Bone marrow (tissue), 2 donors: ENCODE results near the gene KIF13A.

Experiments
- DNase-seq, 2 donors: peaks; one replicate each; lab custom pipeline; 2025; lab: John Stamatoyannopoulos, UW

KIF13A gene

GRCh38 chr6:17721671-17722070 is 265.8 kb downstream of the KIF13A start:
- DNase-seq = no peak

DNA sequence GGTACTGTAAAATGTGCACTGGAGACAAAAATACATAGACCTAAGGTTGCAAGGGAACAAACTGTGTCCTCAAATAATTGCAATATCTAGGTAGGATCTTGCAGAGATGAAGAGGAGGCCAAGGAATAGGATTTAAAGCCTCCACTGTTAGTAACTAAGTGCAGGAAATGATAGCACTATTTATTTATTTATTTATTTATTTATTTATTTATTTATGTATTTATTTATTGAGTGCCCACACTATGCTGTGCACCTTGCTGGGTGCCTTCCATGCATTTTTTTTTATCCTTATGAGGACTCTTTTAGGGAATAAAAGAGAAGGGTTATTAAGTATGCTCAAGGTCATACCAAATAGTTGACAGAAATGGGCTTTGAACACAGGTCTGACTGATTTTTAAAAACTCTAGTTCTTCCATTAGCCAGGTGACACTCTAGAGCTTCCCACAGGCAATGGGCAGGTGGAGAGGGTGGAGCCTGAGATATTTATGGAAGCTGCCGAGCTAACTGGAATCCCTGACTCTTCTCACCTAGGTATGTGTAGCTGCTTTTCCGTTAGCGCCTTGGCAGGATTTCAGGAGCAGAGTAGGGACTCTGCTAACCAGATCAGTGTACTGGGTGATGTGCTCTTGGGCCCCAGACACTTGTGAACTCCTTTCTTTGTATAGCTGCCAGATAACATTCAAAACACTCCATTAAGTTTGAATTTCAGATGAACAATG is 268.0 kb downstream of the KIF13A start:
- no peak for DNase-seq

DNA sequence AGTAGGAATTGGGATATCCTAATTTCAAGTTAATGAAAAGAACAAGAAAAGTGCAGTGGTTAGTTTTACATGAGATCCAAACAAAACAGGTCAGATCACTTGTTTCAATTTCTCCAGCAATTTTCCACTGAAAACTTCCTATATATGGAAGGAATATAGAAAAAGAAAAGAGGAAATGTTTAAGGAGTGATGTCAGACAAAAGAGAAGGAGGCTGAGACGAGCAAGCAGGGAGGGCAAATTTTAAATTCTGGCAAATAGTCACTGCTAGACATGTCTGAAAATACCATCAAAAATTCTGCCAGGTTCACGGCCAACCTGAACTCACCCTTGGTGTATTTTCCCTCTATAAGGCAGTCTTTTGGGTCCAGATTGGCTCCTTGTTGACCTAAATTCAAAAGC is 271.2 kb downstream of the KIF13A start:
- DNase-seq = no peak

GRCh38 chr6:17714879-17715851 is 272.3 kb downstream of the KIF13A start:
- peak; percentile 24 to 81 for DNase-seq

DNA sequence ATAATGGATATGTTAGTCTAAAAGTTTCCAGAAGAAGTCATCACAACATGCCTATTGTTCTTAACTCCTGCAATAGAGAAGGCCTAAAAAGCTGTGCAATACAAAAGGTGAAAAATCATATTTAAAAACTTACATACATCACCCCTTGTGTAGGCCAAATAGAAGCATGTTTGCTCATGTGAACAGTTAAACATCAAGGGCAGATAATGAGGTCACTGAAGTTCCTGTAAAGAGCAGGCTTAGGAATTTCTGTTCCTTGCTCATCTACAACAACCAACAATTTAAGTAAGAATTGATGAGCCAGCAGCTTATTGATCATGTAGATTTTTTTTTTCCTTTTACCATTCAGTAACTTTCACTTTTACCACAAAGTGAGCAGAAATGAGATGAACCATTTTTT is 273.3 kb downstream of the KIF13A start:
- no peak for DNase-seq

- DNase-seq = no peak
Observed at GRCh38 chr6:17712576-17712975, 274.9 kb downstream of the KIF13A start.

DNA sequence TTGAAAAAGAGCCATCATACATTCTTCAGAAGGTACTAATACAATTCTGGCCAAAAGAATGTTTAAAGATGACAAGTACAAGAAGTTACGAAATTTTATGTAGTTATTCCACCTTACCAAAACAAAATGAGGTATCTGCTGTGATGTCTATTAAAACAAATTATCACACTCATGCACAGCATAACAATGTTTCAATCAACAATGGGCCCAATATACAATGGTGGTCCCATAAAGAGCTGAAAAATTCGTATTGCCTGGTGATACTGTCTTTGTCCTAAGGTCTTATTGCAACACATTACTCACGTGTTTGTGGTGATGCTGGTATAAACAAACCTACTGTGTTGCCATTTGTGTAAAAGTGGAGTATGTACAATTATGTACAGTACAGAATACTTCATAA is 277.1 kb downstream of the KIF13A start:
- DNase-seq = no peak

- no peak for DNase-seq
Observed at GRCh38 chr6:17709476-17709875, 278.0 kb downstream of the KIF13A start.
